ENCODE measurements around the gene FBXO46.

DNA sequence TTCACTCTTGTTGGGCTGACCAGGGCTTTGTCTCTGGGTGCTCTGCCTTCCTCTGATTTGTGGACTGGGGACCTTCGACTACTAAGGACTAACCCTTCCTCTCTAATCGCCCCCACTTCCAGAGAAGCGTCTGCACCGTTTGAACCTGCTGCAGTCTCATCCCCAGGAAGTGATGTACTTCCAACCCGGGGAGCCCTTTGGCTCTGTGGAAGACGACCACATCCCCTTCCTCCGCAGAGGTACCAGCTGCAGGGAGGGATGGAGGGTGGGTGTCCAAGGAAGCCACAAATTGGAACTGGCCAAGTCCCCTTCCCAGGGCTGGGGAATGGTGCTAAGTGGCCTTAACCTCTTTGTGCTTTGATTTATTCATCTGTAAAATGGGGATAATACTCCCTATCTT lies 29.0 kb downstream of the FBXO46 start:
- TF ChIP-seq, protein P1, sequence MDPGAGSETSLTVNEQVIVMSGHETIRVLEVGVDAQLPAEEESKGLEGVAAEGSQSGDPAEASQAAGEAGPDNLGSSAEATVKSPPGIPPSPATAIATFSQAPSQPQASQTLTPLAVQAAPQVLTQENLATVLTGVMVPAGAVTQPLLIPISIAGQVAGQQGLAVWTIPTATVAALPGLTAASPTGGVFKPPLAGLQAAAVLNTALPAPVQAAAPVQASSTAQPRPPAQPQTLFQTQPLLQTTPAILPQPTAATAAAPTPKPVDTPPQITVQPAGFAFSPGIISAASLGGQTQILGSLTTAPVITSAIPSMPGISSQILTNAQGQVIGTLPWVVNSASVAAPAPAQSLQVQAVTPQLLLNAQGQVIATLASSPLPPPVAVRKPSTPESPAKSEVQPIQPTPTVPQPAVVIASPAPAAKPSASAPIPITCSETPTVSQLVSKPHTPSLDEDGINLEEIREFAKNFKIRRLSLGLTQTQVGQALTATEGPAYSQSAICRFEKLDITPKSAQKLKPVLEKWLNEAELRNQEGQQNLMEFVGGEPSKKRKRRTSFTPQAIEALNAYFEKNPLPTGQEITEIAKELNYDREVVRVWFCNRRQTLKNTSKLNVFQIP (CRISPR knock-in tag; IDR thresholded peaks at IDR 0.05; ENCODE audit: borderline replicate concordance, low read depth), result no peak
- TF ChIP-seq SNAI2 (CRISPR knock-in tag; IDR thresholded peaks at IDR 0.05), result no peak

All from SK-N-SH treated with all-trans-retinoic acid at 6 μM for 48 hours (cell line).